Fibroblast of skin of abdomen (primary cell): ENCODE results near the gene OR2J3. TPM values are rescaled to one million over a fixed set of nuclear protein-coding genes. Genes with fewer than 3 reads are reported as not detected.
"Not testable (repeated sequence)": the region's sequence is repeated elsewhere in the genome, so short reads cannot be mapped to it uniquely, and the experiment has no call there.

ENCODE experiments used
- DNase-seq: peaks from one replicate; pipeline ENCODE4 v3.0.0-alpha.2; 2013
- polyA plus RNA-seq, 2 experiments: library from polyadenylated mRNA; unstranded; fragments of 120-200 nt; gene quantifications; one replicate each; pipeline ENCODE4 v1.2.1, GENCODE V29; 2013; ENCODE audit not compliant: insufficient read length in 2 of 2

Gene OR2J3
- not detected for polyA plus RNA-seq (2013, experiment 1 of 2; ENCODE audit: insufficient read length)
- polyA plus RNA-seq (2013, experiment 2 of 2; ENCODE audit: insufficient read length): not detected

- no peak for DNase-seq
Observed at GRCh38 chr6:29107758-29108157, at the start of gene OR2J3. TSS of gene OR2J3 (plus strand) at chr6:29108058. CDS start at chr6:29111891, 3,833 bp downstream.

GRCh38 chr6:29071831-29072723 is 35.8 kb upstream of the OR2J3 start:
- DNase-seq: peak; percentile 4

- no peak for DNase-seq
Observed at GRCh38 chr6:29079203-29079602, 28.7 kb upstream of the OR2J3 start.

GRCh38 chr6:29081312-29081711 is 26.5 kb upstream of the OR2J3 start:
- no peak for DNase-seq

- no peak for DNase-seq
Observed at GRCh38 chr6:29082457-29082856, 25.4 kb upstream of the OR2J3 start.

- DNase-seq: no peak
Observed at GRCh38 chr6:29087213-29087612, 20.6 kb upstream of the OR2J3 start, which contains the start of gene OR2B3. TSS of gene OR2B3 (minus strand) at chr6:29087313. CDS start at chr6:29087248, 65 bp downstream.

GRCh38 chr6:29092957-29093356 is 14.9 kb upstream of the OR2J3 start:
- DNase-seq: no peak

- DNase-seq: no peak
Observed at GRCh38 chr6:29097803-29098202, 10.1 kb upstream of the OR2J3 start.

- no peak for DNase-seq
Observed at GRCh38 chr6:29099190-29099589, 8.7 kb upstream of the OR2J3 start, which contains the start of gene OR2J1. TSS of gene OR2J1 (plus strand) at chr6:29099490. CDS start at chr6:29100943, 1,453 bp downstream.

- no peak for DNase-seq
Observed at GRCh38 chr6:29112135-29112534, 4.3 kb downstream of the OR2J3 start.

- not testable (repeated sequence) for DNase-seq
Observed at GRCh38 chr6:29114964-29115363, 7.1 kb downstream of the OR2J3 start.

- DNase-seq: no peak
Observed at GRCh38 chr6:29129326-29130012, 21.6 kb downstream of the OR2J3 start.

- DNase-seq: no peak
Observed at GRCh38 chr6:29130644-29131043, 22.8 kb downstream of the OR2J3 start.

GRCh38 chr6:29131691-29132090 is 23.8 kb downstream of the OR2J3 start:
- no peak for DNase-seq

- DNase-seq: no peak
Observed at GRCh38 chr6:29137724-29138123, 29.9 kb downstream of the OR2J3 start.

- no peak for DNase-seq
Observed at GRCh38 chr6:29141606-29142005, 33.7 kb downstream of the OR2J3 start.

GRCh38 chr6:29142309-29142708 is 34.5 kb downstream of the OR2J3 start:
- no peak for DNase-seq

GRCh38 chr6:29146179-29146578 is 38.3 kb downstream of the OR2J3 start:
- DNase-seq: no peak

GRCh38 chr6:29147074-29147473 is 39.2 kb downstream of the OR2J3 start:
- DNase-seq: no peak

GRCh38 chr6:29149444-29149843 is 41.6 kb downstream of the OR2J3 start:
- DNase-seq: not testable (repeated sequence)

GRCh38 chr6:29153083-29153482 is 45.2 kb downstream of the OR2J3 start:
- DNase-seq: no peak

- not testable (repeated sequence) for DNase-seq
Observed at GRCh38 chr6:29155182-29155581, 47.3 kb downstream of the OR2J3 start.

GRCh38 chr6:29159922-29160321 is 52.1 kb downstream of the OR2J3 start:
- not testable (repeated sequence) for DNase-seq
